ENCODE data around the gene TMA7B. TPM values are rescaled to one million over a fixed set of nuclear protein-coding genes. Genes with fewer than 3 reads are reported as not detected.
"Not testable (repeated sequence)": the region's sequence is repeated elsewhere in the genome, so short reads cannot be mapped to it uniquely, and the experiment has no call there.

TMA7B gene
- total RNA-seq, 1 donor from 2014 or later = 0.24 TPM

DNA sequence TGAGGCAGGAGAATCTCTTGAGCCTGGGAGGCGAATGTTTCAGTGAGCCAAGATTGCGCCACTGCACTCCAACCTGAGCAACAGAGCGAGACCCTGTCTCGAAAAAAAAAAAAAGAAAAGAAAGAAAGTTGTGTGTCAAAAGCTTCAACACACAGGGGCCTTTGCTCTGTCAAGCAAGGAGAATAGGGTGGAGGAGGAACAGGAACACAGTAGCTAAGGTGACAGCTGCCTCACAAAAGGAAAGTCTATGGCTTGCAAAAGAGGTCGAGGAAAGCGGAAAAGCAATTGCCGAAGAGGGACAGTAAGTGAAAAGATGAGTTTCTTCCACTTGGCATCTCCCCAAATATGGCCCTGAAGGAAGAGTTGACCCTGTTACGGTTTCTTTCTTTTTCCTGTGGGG lies 26.5 kb upstream of the TMA7B start:
- ATAC-seq = no peak

DNA sequence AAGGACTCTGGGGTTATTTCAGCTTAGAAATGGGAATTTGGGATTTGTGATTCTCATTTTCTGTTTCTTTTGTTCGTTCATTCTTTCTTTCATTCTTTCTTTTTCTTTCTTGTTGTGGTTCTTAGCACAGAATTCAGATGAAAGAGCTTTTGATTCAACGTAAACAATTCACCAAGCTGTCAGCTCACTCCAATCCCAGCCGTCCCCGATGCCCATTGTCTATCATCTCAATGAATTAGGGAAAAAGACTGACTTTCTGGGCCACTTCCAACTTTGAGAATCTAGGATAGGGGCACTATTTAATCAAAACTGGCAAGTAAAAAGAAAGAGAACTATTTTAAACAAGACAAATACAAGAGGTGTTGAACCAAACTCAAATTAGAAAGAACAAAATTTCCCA lies 25.1 kb upstream of the TMA7B start:
- ATAC-seq = no peak

DNA sequence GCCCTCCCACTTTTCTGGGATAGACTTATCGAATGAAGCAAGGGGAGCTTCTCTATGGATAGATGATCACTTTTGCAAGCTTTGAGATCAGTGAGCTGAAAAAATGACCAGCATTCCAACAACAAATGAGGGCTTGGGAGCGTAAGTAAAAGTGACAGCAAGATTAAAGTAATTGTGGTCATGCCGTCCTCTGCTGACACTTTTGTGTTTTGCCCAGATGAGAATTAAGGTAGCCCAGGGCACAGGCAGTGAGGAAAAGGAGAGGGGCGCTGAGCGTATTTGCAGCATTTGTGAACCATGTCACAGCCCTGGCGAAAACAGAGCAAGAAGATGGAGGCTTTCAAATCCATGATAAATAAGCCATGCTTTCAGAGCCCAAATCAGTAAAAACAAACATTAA lies 24.6 kb upstream of the TMA7B start:
- no peak for ATAC-seq

DNA sequence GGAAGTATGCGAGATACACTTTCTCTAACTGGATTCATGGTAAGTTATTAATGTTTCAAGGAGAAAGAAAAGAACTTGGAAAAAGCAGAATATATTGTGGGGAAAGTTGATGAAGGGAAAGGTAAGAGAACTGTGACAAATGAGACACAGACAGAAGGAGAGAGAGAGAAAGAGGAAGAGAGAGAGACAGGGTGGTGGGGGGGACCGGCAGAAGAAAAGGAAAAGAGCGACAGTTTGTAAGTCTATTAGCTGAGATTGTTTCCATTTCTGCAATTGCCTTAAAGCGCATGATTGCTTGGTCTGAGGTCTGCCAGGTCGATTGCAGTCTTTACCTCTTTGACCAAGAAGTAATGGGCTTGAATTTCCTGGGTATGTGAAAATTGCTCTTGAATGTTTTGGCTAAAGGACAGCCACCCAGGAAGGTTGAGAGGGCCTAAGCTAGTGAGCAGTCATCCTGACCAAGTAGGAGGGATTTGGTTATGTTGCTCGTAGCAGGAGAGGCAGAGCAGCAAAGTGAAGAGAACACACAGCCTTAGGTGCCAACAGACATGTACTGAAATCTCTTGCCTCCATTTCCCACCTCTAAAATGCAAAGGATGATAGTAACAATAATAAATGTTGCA lies 23.6 kb upstream of the TMA7B start:
- no peak for ATAC-seq

DNA sequence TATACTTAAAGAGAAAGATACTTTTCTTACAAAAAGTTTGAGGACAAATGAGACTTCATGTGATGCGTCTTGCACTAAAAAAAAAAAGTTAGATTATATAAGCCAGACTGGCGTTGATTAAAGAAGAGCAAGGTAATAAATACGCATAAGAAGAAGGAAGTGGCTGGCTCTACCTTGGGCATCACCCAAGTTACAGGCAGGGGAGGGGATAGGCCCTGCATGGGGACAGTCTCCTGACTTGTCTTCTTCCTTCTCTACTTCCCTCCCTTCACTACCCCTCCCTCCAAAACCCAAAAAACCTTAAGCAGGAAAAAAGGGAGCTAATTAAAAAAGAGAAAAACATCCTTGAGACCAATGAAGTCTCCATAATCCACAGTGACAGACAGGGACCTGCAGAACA lies 22.3 kb upstream of the TMA7B start:
- ATAC-seq = no peak

DNA sequence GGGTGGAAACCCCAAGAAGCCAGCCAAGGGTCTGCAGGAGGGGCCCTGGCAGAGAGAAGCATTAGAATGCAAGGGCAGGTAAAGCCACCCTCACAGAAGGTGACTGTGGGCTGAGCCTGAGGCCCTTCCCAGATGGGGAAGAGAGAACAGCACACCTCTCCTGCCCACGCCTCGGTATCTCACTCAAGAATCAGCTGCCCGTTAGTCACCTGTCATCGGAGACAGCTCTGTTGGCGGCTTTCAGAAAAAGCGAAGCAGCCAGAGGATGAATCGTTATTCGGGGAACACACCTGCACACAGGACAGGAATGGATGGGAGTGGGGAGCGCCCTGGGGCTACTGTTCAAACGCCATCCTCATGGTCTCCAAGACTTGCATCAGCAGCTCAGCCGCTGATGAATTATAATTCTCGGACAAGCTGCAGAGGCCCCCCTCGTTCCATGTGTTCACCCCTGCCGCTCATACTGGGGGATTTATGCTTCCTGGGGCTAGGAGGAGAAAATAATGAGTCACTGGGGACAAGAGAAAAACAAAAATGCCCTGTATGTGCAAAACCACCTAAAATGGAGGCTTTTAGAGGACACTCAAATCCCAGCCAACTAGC lies 21.6 kb upstream of the TMA7B start:
- no peak for ATAC-seq

DNA sequence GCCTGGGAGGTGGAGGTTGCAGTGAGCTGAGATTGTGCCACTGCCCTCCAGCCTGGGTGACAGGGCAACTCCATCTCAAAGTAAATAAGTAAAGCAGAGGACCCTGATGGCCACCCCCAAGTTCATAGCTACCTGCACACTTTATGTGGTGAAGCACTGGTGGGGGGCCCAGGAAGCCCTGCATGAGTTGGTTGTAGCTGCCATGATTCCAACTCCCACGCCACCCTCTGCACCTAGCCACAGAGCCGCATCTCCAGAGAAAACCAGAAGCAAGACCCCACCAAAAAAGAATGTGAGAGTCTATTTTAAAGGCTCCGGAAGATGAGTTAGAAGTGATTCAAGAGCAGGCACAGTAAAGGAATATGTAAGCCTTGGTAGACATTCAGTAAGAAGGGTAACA lies 20.4 kb upstream of the TMA7B start:
- ATAC-seq = no peak

DNA sequence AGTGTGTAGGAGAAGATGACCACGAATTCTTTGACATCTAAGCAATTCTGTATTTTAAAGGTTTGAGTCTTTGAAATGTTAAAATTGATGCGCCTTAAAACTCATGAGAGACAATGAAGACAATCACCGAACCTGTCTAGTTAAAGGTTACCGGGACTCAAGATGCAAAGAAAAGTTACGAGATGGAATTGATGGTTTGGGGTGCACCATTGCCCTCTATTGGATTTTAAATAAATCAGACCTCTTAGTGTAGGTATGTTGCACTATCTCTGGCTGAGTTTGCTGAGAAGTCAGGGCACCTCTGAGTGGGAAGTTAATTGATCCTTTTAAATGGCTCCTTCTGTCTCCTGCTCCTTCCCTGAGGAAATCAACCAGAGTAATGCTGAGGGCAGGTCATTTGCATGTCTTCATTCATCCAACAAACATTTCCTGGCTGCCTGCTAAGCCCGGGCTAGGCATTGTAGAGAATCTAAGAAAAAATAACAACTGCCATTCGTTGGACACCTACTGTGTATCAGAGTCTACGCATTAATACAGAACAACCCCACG lies 19.4 kb upstream of the TMA7B start:
- ATAC-seq = no peak

DNA sequence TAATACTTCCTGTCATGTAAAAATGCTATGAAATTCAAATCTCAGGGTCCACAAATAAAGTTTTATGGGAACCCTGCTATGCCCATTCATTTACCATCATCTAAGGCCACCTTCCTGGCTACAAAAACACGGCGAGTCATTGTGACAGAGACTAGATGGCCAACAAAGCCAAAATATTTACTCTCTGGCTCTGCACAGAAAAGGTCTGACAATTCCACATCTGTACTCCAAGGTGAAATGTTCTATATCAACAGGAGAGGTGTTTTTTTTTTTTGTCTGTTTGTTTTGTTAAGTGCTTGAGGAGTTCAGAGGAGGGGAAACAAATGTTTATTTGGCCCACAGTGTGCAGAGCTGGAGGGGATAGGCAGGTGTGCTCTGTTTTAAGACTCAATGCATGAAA lies 18.6 kb upstream of the TMA7B start:
- ATAC-seq = no peak

DNA sequence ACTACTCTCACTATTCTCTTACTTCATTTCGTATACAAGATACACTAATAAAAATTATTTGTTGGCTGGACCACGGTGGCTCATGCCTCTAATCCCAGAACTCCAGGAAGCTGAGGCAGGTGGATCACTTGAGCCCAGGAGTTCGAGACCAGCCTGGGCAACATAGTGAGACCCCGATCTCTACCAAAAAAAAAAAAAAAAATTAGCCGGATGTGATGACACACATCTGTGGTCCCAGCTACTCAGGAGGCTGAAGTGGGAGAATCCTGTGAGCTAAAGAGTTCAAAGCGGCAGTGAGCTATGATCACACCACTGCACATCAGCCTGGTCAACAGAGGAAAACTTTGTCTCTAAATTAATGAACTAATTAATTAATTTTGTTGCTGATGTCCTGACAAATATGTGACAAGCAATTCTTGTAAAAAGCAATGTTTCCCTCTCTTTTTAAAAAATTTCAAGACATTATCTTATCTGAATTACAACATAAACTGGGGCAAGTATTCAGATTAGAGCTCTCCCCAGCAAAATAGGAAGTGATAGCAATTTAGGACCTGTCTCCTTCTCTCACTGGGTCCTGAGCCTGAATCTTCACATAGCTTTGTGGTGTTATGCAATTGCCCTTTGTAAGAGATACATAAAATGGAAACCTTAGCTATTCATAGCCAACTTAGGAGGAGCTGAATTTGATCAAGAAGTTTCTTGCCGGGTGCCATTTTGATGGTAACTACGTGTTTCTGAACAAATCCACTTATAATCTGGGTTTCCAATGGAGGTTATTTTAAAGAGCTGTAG lies 17.6 kb upstream of the TMA7B start:
- ATAC-seq = no peak

DNA sequence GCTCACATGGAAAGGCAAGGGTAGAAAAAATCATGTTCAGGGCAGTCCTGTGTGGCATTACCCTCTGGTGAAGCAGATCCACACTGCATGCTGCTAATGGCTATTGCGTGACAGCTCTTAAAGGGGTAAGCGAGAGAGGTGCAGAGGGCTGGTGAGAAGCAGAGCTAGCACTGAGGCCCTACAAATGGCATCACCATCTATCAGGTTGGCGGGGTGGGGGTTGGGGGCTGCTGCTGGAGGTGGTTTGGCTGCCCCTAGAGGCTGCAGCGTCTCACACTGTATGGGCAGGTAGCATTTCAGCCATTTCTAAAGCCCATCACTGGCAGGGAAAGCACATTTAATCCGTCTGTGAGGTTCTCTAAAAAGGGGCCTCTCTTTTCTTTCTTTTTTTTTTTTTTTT lies 16.9 kb upstream of the TMA7B start:
- no peak for ATAC-seq

DNA sequence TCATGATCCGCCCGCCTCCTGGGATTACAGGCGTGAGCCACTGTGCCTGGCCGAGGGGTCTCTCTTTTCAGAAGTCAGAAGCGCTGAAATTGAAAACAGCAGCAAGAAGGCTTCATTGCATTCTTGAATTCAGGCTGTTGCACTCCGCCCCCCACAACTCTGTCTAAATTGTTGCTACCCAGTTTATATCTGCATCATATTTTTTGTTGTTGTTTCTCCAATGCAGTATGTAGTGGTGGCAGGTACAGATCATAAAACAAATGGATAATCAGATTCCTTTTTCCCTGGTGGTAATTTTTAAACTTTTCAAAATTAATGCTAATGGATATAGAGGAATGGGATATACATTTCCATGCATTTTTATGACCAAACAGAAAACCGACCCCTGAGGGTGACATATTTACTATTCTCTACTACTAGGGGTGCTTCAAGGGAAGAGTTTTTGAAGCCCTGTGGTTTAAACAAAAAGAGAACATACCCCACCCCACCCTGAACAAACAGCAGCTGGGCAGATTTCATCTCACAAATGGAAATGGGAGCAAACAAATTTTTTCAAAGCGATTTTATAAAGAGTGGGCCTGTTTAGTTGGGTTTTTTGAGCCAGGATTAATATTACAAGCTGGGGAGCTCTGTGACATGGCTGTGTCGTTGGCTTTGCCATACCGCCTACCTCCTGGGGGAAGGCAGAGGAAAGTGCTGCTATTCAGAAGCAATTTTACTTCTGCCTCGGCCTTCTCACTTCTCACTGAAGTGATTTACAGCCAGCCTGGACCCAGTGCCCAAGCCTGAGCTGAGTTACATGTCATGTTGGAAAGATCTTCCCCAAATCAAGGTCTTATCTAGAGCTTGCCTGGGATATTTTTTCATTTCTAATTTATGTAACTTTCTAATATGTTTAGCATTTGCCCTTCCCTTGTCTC lies 16.0 kb upstream of the TMA7B start:
- no peak for ATAC-seq

DNA sequence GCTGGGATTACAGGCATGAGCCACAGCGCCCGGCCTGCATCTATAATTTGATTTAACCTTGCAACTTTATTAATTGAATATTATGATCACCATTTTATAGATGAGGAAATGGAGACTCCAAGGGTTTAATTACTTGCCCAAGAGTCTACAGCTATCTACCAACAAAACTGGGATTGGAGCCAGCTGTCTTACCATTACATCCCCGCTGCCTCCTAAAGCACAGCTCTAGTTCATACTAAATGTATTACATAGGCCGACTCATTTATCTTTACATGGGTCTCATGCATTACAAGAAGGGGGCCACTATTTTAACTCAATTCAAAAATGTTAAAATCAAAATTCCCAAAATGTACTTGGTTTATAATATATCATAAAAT lies 14.1 kb upstream of the TMA7B start:
- ATAC-seq = no peak

DNA sequence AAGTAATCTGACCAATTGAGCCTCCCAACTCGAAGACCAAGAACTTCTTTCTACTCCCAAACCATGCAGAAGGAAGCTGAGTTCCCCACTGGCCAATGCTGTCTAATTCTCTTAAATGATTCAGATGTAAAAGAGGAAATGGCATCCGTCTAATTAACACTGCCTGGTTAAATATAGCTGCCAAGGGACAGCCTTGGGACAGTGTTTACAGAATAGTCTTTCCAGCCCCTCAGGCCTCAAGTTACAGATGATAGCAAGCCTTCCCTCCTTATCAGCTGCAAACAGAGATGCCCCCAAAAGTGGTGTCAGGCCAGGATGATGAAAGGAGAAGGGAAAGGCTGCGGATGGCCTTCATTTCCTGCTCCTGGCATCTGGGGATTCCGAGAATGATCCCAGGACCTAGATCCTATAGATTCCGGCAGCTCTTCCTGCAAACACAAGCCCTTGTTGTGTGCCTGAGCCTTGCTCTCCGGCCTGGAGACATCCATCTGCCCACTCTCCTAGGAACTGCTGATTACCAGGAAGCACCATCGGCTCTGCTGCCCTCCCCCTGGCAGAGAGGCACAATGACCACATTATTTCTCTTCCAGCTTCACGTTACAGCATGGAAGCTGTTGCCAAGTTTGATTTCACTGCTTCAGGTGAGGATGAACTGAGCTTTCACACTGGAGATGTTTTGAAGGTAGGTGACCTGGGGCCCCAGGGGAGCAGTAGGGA lies 13.5 kb upstream of the TMA7B start:
- no peak for ATAC-seq

DNA sequence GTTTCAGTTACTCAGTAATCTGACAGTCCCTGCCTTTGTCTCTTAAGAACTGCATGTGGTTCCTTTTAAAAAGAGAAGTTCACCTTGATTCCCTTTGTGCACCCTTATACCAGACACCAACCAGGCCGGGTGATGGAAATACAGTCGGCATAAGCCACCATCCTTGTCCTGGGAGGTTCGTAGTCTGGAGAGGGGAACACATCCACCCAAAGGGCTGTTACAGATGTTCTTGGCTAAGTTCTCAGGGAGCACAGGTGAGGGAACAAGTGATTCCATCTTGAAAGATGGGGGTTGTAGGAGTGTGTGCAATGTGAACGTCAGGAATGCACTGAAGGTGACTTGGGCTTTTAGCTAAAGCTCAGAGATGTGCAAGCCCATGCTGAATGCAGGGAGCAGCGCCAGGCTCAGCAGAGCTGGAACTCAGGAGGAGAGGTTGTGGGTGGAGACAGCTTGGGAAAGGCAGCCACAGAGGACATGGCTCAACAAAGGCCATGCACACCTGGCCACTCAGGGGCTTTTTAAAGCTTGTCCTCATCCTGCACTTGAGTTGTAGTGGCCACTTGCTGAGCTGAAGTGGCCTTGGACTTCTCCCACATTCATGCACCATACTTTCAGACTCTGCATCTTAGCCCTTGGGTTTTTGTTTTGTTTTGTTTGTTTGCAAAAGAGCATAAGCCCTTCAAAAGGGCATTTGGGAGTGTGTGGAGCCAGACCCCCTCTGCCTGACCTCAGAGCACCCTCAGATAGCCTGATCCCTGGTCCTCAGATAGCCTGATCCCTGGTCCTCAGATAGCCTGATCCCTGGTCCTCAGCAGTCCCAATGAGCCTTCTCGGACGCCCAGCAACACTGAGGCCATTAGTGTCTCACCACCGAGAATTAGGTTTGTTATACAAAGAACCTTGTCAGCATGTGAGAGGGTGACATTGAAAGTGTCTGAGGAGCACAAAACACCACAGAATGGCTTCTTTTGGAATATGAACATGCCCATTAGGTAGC lies 12.7 kb upstream of the TMA7B start:
- ATAC-seq = no peak

DNA sequence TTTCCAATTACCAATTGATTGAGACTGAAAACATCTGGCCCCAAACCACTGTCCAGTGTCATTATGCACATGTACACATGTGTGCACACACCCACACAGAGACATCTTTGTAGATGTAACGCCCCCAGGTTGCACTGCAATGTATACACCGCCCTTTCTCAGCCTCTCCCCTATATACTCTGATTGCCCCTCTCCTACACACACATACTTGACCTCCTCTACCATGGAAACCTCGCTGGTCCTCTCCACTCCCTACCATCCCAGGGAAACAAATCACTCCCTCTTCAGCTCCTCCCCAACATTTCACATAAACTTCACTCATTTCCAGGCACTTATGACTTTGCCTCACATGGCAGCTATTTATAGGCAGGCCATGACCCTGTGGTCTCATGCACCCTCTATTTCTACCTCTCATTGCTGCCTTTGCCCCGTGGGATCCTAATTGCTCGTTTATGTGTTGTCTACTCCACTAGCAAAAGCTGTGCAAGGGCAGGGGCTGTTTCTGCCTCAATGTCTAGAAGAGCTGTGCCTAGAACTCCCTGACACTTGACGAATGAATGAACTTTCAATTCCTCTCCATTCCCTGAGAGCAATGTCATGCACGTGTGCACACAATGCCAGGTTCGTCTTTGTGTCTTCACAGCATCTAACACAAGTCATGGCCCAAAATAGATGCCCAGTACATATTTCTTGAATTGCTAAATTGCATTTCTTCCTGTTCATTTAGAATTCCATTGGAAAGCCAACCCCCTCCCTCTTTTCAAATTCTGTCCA lies 10.0 kb upstream of the TMA7B start:
- no peak for ATAC-seq

DNA sequence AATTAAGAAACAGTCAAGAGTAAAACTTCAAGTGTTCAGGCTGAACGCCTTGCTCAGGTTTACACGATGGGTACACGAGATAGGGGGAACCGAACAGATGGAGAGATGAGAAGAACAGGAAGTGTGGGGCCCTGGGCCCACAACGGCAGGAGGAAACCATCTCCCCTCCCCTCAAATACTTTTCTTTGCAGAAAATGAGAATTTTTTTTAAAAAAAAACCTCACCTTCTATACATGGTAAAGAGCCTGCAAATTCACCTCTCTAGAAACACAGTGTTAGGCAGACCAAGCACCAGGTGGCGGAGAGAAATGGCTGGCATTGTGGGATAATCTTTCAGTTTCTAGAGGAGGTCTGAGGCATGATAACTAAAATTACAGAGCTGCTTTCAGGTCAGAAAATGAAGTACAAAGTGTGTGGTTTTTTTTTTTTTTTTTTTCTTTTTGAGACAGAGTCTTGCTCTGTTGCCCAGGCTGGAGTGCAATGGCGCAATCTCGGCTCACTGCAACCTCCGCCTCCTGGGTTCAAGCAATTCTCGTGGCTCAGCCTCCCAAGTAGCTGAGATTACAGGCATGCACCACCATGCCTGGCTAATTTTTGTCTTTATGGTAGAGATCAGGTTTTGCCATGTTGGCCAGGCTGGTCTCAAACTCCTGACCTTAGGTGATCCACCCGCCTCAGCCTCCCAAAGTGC lies 8.4 kb upstream of the TMA7B start:
- ATAC-seq = not testable (repeated sequence)

DNA sequence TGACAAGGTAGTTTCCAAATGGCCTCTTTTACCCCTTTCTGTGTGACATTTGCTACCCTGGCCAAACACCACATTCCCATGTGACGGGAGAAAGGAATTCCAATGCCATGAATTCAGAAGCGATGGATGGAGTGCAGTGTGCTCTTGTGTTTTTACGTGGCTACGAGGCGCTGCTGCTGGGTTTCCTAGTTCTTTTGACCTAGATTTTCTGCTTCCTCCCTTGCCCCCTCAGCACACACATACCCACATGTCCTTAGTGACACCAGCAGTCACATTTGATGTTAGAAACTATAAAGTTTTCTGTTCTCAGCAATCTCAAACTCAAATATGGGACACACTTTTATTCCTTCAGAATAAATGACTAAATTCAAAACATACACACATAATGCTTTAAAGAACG lies 7.8 kb upstream of the TMA7B start:
- ATAC-seq = no peak

DNA sequence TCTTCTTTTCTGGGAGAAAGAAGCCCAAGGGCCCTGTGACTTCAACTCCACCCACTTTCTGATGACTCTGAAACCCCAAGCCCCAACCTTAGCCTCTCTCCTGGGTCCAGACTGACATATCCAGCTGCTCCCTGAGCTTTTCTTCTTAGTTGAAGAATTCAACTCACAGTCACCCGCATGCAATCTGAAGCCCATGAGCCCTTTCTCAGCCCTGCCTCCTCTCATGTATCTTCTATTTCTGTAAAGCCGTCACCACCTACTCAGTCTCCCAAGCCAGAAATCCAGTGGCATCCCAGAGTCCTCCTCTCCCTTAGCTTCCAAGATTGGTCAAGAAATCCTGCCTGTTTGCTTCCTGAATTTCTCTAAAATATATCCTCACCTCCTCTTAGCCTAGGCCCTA lies 7.1 kb upstream of the TMA7B start:
- ATAC-seq = no peak

All from esophagus mucosa (tissue), 1 donor.